K562 (cell line): ENCODE data around the gene LAP3. TPM values are rescaled to one million over a fixed set of nuclear protein-coding genes. Genes with fewer than 3 reads are reported as not detected.

Experiments used
- C11orf30 ChIP-seq: fragments of 450-650 bp; IDR thresholded peaks from 2 replicates; pipeline ENCODE4 v1.6.1; 2016; ENCODE audit warnings: low read depth, mild to moderate bottlenecking
- ELF1 ChIP-seq: fragments of 200-800 bp; sonication (Bioruptor generic); IDR thresholded peaks from 2 replicates; pipeline ENCODE4 v1.6.1; 2016; ENCODE audit warnings: missing genetic modification characterization, missing compliant biosample characterization
- FOXJ2 ChIP-seq: fragments of 200-800 bp; sonication (Bioruptor generic); IDR thresholded peaks from 2 replicates; pipeline ENCODE4 v1.6.1; 2016; ENCODE audit warnings: missing genetic modification characterization, missing compliant biosample characterization
- HNRNPUL1 ChIP-seq: fragments of 200-400 bp; formaldehyde crosslinking; IDR thresholded peaks from 2 replicates; pipeline ENCODE4 v1.6.1; 2017; ENCODE audit warnings: low read length
- LARP7 ChIP-seq: fragments of 450-650 bp; IDR thresholded peaks from 2 replicates; pipeline ENCODE4 v1.6.1; 2016
- MAFG ChIP-seq: fragments of 450-650 bp; conservative IDR thresholded peaks from 2 replicates; pipeline ENCODE4 v1.6.1; 2016; ENCODE audit warnings: missing genetic modification characterization, missing compliant biosample characterization
- MCM2 ChIP-seq: fragments of 450-650 bp; IDR thresholded peaks from 2 replicates; pipeline ENCODE4 v1.6.1; 2017; ENCODE audit warnings: low read depth, mild to moderate bottlenecking
- MYC ChIP-seq, 2 experiments: fragments of 250-450 bp in 1 of 2; sonication (Bioruptor Pico) in 1 of 2; IDR thresholded peaks; 2 replicates each; pipeline versions ENCODE4 v1.5.1 to v1.6.1; 2012 to 2021; ENCODE audit warnings: low read depth in 2 of 2, borderline replicate concordance in 1 of 2, improper control_type of control experiment in 1 of 2, low read length in 1 of 2, mild to moderate bottlenecking in 1 of 2, moderate library complexity in 1 of 2
- NR4A1 ChIP-seq, 2 experiments: fragments of 250-450 bp in 1 of 2; fragments of 450-650 bp in 1 of 2; sonication (Bioruptor Pico) in 1 of 2; IDR thresholded peaks; 2 replicates each; pipeline versions ENCODE4 v1.4.0 to v1.6.1; 2016 to 2020; ENCODE audit warnings: mild to moderate bottlenecking in 2 of 2, missing compliant biosample characterization in 1 of 2, missing genetic modification characterization in 1 of 2, moderate library complexity in 1 of 2
- PHB ChIP-seq: fragments of 250-450 bp; sonication (Bioruptor Pico); IDR thresholded peaks from 2 replicates; pipeline ENCODE4 v1.5.0; 2021
- PHF20 ChIP-seq: fragments of 450-650 bp; IDR thresholded peaks from 2 replicates; pipeline ENCODE4 v1.6.1; 2018; ENCODE audit not compliant: partially characterized antibody
- SRSF9 ChIP-seq: fragments of 200-400 bp; formaldehyde crosslinking; IDR thresholded peaks from 2 replicates; pipeline ENCODE4 v1.6.1; 2017; ENCODE audit warnings: low read depth, low read length, borderline replicate concordance
- SUPT5H ChIP-seq: fragments of 450-650 bp; IDR thresholded peaks from 2 replicates; pipeline ENCODE4 v1.6.1; 2016
- ZNF134 ChIP-seq: fragments of 250-450 bp; sonication (Bioruptor Pico); conservative IDR thresholded peaks from 2 replicates; pipeline ENCODE4 v1.4.0; 2020
- ZNF316 ChIP-seq: fragments of 450-650 bp; IDR thresholded peaks from 2 replicates; pipeline ENCODE4 v1.6.1; 2016
- ZNF699 ChIP-seq: fragments of 250-450 bp; sonication (Bioruptor Pico); IDR thresholded peaks from 2 replicates; pipeline ENCODE4 v1.8.0; 2021; ENCODE audit warnings: mild to moderate bottlenecking, moderate library complexity; ENCODE audit not compliant: insufficient replicate concordance
- polyA plus RNA-seq, 8 experiments: library from polyadenylated mRNA; depleted of rRNA in 4 of 8; stranded (reverse) in 5 of 8; unstranded in 3 of 8; fragments of >200 nt; fragmentation: Nextera tagmentation in 2 of 8; fragmentation: Illumina TruSeq in 1 of 8; extraction: Ambion mirVana in 2 of 8; extraction: Trizol in 1 of 8; gene quantifications; 2 replicates each; pipeline versions ENCODE4 v1.2.1 to v1.2.3, GENCODE V29; 2011 to 2014; ENCODE audit warnings: inconsistent platforms in 1 of 8, missing spikeins in 1 of 8
- total RNA-seq, 7 experiments: library from RNA; depleted of rRNA in 6 of 7; stranded (reverse); fragments of >200 nt in 6 of 7; fragmentation: Illumina TruSeq in 2 of 7; extraction: Trizol in 2 of 7; gene quantifications; 2 replicates each; pipeline versions ENCODE4 v1.2.1 to v1.2.3, GENCODE V29; 2011 to 2021; ENCODE audit warnings: low replicate concordance in 1 of 7
- TF ChIP-seq, protein P1 (sequence below), 2 experiments: fragments of 450-650 bp in 1 of 2; sonication (generic) in 1 of 2; formaldehyde crosslinking in 1 of 2; IDR thresholded peaks in 1 of 2; conservative IDR thresholded peaks in 1 of 2; 2 replicates each; pipeline versions ENCODE4 v1.6.1 to v1.8.1; 2016 to 2023; ENCODE audit warnings: mild to moderate bottlenecking in 2 of 2, moderate library complexity in 2 of 2, inconsistent platforms in 1 of 2, missing genetic modification reagents in 1 of 2
- TF ChIP-seq, protein P2 (sequence below): fragments of 450-650 bp; IDR thresholded peaks from 2 replicates; pipeline ENCODE4 v1.6.1; 2016; ENCODE audit warnings: mild to moderate bottlenecking
- TF ChIP-seq, protein P3 (sequence below), 2 experiments: fragments of 450-650 bp; conservative IDR thresholded peaks; 2 replicates each; pipeline ENCODE4 v1.6.1; 2017; ENCODE audit warnings: mild to moderate bottlenecking in 2 of 2, moderate library complexity in 2 of 2
- TF ChIP-seq, protein P4 (sequence below): sonication (generic); formaldehyde crosslinking; IDR thresholded peaks from 2 replicates; pipeline ENCODE4 v1.8.1; 2023; ENCODE audit warnings: mild to moderate bottlenecking, missing genetic modification reagents
- TF ChIP-seq, protein P5 (sequence below): IDR thresholded peaks from 2 replicates; pipeline ENCODE4 v1.6.1; 2012; ENCODE audit warnings: low read depth, low read length, improper control_type of control experiment, borderline replicate concordance

LAP3 gene
- total and polyA plus RNA-seq, 9 of the 15 experiments (the other 6 are each of a cell fraction or from before 2014, with no cell fraction given): 82.3 to 170 (median 107) TPM

DNA sequence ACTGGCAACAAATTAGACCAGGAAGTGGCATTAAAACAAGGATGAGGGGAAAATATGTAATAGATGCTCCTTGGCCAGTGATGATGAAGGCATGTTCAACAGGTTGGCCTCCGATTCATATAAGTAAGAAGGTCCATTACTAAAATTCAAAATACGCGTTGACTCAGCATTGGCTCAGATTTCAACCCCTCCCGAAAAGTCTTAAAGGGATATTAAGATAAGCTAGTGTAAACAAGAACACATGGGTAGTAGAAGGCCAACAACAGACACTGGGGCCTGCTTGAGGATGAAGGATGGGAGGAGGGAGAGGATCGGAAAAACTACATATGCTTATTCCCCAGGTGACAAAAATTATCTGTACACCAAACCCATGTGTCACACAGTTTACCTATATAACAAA, 19.1 kb upstream of the LAP3 start (continued):
- TF ChIP-seq MCM2 (0 out of 2 replicates have a peak, but pooled peaks have one; percentile 41), ZNF134 (no peak), PHF20 (no peak), SUPT5H (no peak), MYC (IDR thresholded peaks at IDR 0.05; ENCODE audit: low read depth, low read length) (0 out of 2 replicates have a peak, but pooled peaks have one; percentile 18), MYC (CRISPR knock-in tag; IDR thresholded peaks at IDR 0.05; ENCODE audit: borderline replicate concordance, low read depth) (no peak), C11orf30 (peak; percentile 55; the same call in 1 of the 2 replicates), ZNF699 (CRISPR knock-in tag) (no peak), LARP7 (no peak), ZNF316 (peak; percentile 48), HNRNPUL1 (no peak), ELF1 (tag) (no peak), SRSF9 (no peak), MAFG (0 out of 2 replicates have a peak, but pooled peaks have one; percentile 31), PHB (CRISPR knock-in tag) (no peak), FOXJ2 (tag) (peak; percentile 45; the same call in 1 of the 2 replicates), NR4A1 (CRISPR knock-in tag; IDR thresholded peaks at IDR 0.05) (no peak), NR4A1 (tag; IDR thresholded peaks at IDR 0.05) (no peak)
- TF ChIP-seq, protein P1, sequence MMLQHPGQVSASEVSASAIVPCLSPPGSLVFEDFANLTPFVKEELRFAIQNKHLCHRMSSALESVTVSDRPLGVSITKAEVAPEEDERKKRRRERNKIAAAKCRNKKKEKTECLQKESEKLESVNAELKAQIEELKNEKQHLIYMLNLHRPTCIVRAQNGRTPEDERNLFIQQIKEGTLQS (IDR thresholded peaks at IDR 0.05): 0 out of 2 replicates have a peak, but pooled peaks have one; percentile 22
- TF ChIP-seq, protein P1 (CRISPR knock-in tag; conservative IDR thresholded peaks at IDR 0.05): no peak
- TF ChIP-seq, protein P2, sequence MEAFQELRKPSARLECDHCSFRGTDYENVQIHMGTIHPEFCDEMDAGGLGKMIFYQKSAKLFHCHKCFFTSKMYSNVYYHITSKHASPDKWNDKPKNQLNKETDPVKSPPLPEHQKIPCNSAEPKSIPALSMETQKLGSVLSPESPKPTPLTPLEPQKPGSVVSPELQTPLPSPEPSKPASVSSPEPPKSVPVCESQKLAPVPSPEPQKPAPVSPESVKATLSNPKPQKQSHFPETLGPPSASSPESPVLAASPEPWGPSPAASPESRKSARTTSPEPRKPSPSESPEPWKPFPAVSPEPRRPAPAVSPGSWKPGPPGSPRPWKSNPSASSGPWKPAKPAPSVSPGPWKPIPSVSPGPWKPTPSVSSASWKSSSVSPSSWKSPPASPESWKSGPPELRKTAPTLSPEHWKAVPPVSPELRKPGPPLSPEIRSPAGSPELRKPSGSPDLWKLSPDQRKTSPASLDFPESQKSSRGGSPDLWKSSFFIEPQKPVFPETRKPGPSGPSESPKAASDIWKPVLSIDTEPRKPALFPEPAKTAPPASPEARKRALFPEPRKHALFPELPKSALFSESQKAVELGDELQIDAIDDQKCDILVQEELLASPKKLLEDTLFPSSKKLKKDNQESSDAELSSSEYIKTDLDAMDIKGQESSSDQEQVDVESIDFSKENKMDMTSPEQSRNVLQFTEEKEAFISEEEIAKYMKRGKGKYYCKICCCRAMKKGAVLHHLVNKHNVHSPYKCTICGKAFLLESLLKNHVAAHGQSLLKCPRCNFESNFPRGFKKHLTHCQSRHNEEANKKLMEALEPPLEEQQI: no peak
- TF ChIP-seq, protein P3, sequence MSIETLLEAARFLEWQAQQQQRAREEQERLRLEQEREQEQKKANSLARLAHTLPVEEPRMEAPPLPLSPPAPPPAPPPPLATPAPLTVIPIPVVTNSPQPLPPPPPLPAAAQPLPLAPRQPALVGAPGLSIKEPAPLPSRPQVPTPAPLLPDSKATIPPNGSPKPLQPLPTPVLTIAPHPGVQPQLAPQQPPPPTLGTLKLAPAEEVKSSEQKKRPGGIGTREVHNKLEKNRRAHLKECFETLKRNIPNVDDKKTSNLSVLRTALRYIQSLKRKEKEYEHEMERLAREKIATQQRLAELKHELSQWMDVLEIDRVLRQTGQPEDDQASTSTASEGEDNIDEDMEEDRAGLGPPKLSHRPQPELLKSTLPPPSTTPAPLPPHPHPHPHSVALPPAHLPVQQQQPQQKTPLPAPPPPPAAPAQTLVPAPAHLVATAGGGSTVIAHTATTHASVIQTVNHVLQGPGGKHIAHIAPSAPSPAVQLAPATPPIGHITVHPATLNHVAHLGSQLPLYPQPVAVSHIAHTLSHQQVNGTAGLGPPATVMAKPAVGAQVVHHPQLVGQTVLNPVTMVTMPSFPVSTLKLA (conservative IDR thresholded peaks at IDR 0.05): peak; percentile 92 to 95
- TF ChIP-seq, protein P4, sequence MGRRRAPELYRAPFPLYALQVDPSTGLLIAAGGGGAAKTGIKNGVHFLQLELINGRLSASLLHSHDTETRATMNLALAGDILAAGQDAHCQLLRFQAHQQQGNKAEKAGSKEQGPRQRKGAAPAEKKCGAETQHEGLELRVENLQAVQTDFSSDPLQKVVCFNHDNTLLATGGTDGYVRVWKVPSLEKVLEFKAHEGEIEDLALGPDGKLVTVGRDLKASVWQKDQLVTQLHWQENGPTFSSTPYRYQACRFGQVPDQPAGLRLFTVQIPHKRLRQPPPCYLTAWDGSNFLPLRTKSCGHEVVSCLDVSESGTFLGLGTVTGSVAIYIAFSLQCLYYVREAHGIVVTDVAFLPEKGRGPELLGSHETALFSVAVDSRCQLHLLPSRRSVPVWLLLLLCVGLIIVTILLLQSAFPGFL (CRISPR knock-in tag): no peak
- TF ChIP-seq, protein P5, sequence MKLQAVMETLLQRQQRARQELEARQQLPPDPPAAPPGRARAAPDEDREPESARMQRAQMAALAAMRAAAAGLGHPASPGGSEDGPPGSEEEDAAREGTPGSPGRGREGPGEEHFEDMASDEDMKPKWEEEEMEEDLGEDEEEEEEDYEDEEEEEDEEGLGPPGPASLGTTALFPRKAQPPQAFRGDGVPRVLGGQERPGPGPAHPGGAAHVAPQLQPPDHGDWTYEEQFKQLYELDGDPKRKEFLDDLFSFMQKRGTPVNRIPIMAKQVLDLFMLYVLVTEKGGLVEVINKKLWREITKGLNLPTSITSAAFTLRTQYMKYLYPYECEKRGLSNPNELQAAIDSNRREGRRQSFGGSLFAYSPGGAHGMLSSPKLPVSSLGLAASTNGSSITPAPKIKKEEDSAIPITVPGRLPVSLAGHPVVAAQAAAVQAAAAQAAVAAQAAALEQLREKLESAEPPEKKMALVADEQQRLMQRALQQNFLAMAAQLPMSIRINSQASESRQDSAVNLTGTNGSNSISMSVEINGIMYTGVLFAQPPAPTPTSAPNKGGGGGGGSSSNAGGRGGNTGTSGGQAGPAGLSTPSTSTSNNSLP: no peak
